SK-N-SH (cell line): Measurements from ENCODE around the gene SCNM1. TPM values are rescaled to one million over a fixed set of nuclear protein-coding genes. Genes with fewer than 3 reads are reported as not detected.

Experiments used
- CTCF ChIA-PET: fragments of 300-600, 350-600 bp; formaldehyde crosslinking; extraction: SDS; loops from one replicate; lab custom pipeline; 2021; lab: Yijun Ruan, JAX
- POLR2A ChIA-PET: fragments of 350-600 bp; sonication (Branson Sonifier 250); formaldehyde crosslinking; extraction: SDS; loops from one replicate; lab custom pipeline; 2020; ENCODE audit warnings: antibody characterized with exemption, inconsistent platforms; lab: Yijun Ruan, JAX
- DNase-seq: peaks from one replicate; pipeline ENCODE4 v3.0.0; 2012
- H2AFZ ChIP-seq: fragments of 200-600 bp; sonication (generic); 2 replicates; pipeline ENCODE4 v1.8.1; 2016; ENCODE audit warnings: antibody characterized with exemption, mild to moderate bottlenecking, low read depth
- H3F3A ChIP-seq: fragments of 200-600 bp; sonication (generic); replicated peaks from 2 replicates; pipeline ENCODE3; 2016; ENCODE audit warnings: antibody characterized with exemption, mild to moderate bottlenecking; ENCODE audit not compliant: insufficient read depth
- H3K27ac ChIP-seq, 2 experiments: fragments of 200-500 bp in 1 of 2; fragments of 200-600 bp in 1 of 2; sonication (Bioruptor generic) in 1 of 2; sonication (generic), shearing (Covaris generic) in 1 of 2; 2 replicates each; pipeline versions ENCODE4 v1.5.1 to v1.6.1; 2014 to 2016; ENCODE audit warnings: low read depth in 2 of 2, inconsistent platforms in 1 of 2, low read length in 1 of 2, mild to moderate bottlenecking in 1 of 2, mixed read lengths in 1 of 2
- H3K27me3 ChIP-seq: fragments of 200-600 bp; sonication (generic), shearing (Covaris generic); 2 replicates; pipeline ENCODE4 v1.6.1; 2016; ENCODE audit warnings: mixed run types; ENCODE audit not compliant: insufficient read depth
- H3K36me3 ChIP-seq, 2 experiments: fragments of 200-500 bp in 1 of 2; fragments of 200-600 bp in 1 of 2; sonication (Bioruptor generic) in 1 of 2; sonication (generic) in 1 of 2; replicated peaks in 1 of 2; 2 replicates each; pipeline versions ENCODE3 to v1.5.1; 2014 to 2016; ENCODE audit warnings: low read length in 1 of 2, mild to moderate bottlenecking in 1 of 2; ENCODE audit not compliant: insufficient read depth in 2 of 2, control insufficient read depth in 1 of 2
- H3K4me1 ChIP-seq, 2 experiments: fragments of 200-500 bp in 1 of 2; fragments of 200-600 bp in 1 of 2; sonication (Bioruptor generic) in 1 of 2; sonication (generic), shearing (Covaris generic) in 1 of 2; 2 replicates each; pipeline versions ENCODE4 v1.5.1 to v1.6.1; 2014 to 2016; ENCODE audit warnings: low read depth in 1 of 2, low read length in 1 of 2, mixed run types in 1 of 2; ENCODE audit not compliant: insufficient read depth in 2 of 2, control insufficient read depth in 1 of 2
- H3K4me2 ChIP-seq: fragments of 200-600 bp; sonication (generic), shearing (Covaris generic); 2 replicates; pipeline ENCODE4 v1.6.1; 2017; ENCODE audit warnings: mixed run types
- H3K4me3 ChIP-seq, 2 experiments: fragments of 200-500 bp in 1 of 2; fragments of 200-600 bp in 1 of 2; sonication (Bioruptor generic) in 1 of 2; sonication (generic), shearing (Covaris generic) in 1 of 2; 2 replicates each; pipeline versions ENCODE4 v1.5.1 to v1.8.1; 2014 to 2016; ENCODE audit warnings: low read depth in 2 of 2, inconsistent platforms in 1 of 2, low read length in 1 of 2, mild to moderate bottlenecking in 1 of 2, mixed read lengths in 1 of 2, moderate library complexity in 1 of 2
- H3K79me2 ChIP-seq: fragments of 200-600 bp; sonication (generic); 2 replicates; pipeline ENCODE4 v1.8.1; 2017; ENCODE audit warnings: mild to moderate bottlenecking; ENCODE audit not compliant: insufficient read depth
- H3K9ac ChIP-seq: fragments of 200-600 bp; sonication (generic); 2 replicates; pipeline ENCODE4 v1.6.1; 2017; ENCODE audit warnings: mixed run types
- H3K9me2 ChIP-seq: fragments of 200-600 bp; sonication (generic); 2 replicates; pipeline ENCODE4 v1.6.1; 2017; ENCODE audit warnings: mixed run types
- H3K9me3 ChIP-seq: fragments of 200-600 bp; sonication (generic); 2 replicates; pipeline ENCODE4 v1.6.1; 2017; ENCODE audit warnings: mixed run types, mild to moderate bottlenecking, moderate library complexity
- H4K20me1 ChIP-seq: fragments of 200-600 bp; sonication (generic); 2 replicates; pipeline ENCODE4 v1.6.1; 2017; ENCODE audit warnings: mild to moderate bottlenecking, mixed run types; ENCODE audit not compliant: insufficient read depth
- CHD2 ChIP-seq: fragments of 150-350 bp; IDR thresholded peaks from 2 replicates; pipeline ENCODE4 v1.6.1; 2018; ENCODE audit warnings: low read length; ENCODE audit not compliant: partially characterized antibody
- ELF1 ChIP-seq: IDR thresholded peaks from 2 replicates; pipeline ENCODE4 v1.4.0; 2012
- EZH2phosphoT487 ChIP-seq: fragments of 200-600 bp; sonication (generic); IDR thresholded peaks from 2 replicates; pipeline ENCODE4 v1.6.1; 2017; ENCODE audit warnings: low read depth, mixed run types, mild to moderate bottlenecking, antibody characterized with exemption, moderate library complexity, borderline replicate concordance
- IRF3 ChIP-seq: fragments of 150-350 bp; IDR thresholded peaks from 2 replicates; pipeline ENCODE4 v1.6.1; 2016; ENCODE audit warnings: mild to moderate bottlenecking, low read depth, low read length
- NFIC ChIP-seq: IDR thresholded peaks from 2 replicates; pipeline ENCODE4 v1.4.0; 2012; ENCODE audit warnings: borderline replicate concordance
- PBX3 ChIP-seq: IDR thresholded peaks from 2 replicates; pipeline ENCODE4; 2012
- POLR2AphosphoS5 ChIP-seq: IDR thresholded peaks from 2 replicates; pipeline ENCODE4 v1.6.1; 2012; ENCODE audit warnings: low read depth, low read length
- RAD21 ChIP-seq: IDR thresholded peaks from 2 replicates; pipeline ENCODE4 v1.6.1; 2012; ENCODE audit warnings: mild to moderate bottlenecking, low read length
- RCOR1 ChIP-seq: fragments of 150-350 bp; IDR thresholded peaks from 2 replicates; pipeline ENCODE4 v1.6.1; 2017; ENCODE audit warnings: antibody characterized with exemption, low read length
- REST ChIP-seq: IDR thresholded peaks from 2 replicates; pipeline ENCODE4 v1.6.1; 2012; ENCODE audit warnings: mild to moderate bottlenecking, low read depth, low read length, moderate library complexity
- TAF1 ChIP-seq: IDR thresholded peaks from 2 replicates; pipeline ENCODE4 v1.6.1; 2012; ENCODE audit warnings: low read depth, mild to moderate bottlenecking, low read length, moderate library complexity, borderline replicate concordance
- TCF12 ChIP-seq: IDR thresholded peaks from 2 replicates; pipeline ENCODE4 v1.4.0; 2012
- USF1 ChIP-seq: IDR thresholded peaks from 2 replicates; pipeline ENCODE4 v1.4.0; 2012; ENCODE audit warnings: low read depth, borderline replicate concordance
- YY1 ChIP-seq: IDR thresholded peaks from 2 replicates; pipeline ENCODE4 v1.4.0; 2012; ENCODE audit warnings: low read depth, mild to moderate bottlenecking
- WGBS: methylation state at CpG from one replicate; pipeline ENCODE4 v1.1.6; 2017; ENCODE audit warnings: low lambda C conversion rate; 5-methylcytosine and 5-hydroxymethylcytosine counted together
- polyA plus RNA-seq, 3 experiments: library from polyadenylated mRNA; depleted of rRNA; stranded (reverse); fragments of >200 nt; gene quantifications; 2 replicates each; pipeline ENCODE4 v1.2.3, GENCODE V29; 2012
- TF ChIP-seq, protein P1 (sequence below): fragments of 150-350 bp; IDR thresholded peaks from 2 replicates; pipeline ENCODE4 v1.6.1; 2017; ENCODE audit warnings: antibody characterized with exemption, low read length, low read depth, borderline replicate concordance
- TF ChIP-seq, protein P2 (sequence below): IDR thresholded peaks from 2 replicates; pipeline ENCODE4 v1.4.0; 2012; ENCODE audit warnings: low read depth, borderline replicate concordance

The SCNM1 gene
- polyA plus RNA-seq, 1 of the 3 experiments (the other 2 are of a cell fraction): 27.8 TPM

- H3K27ac ChIP-seq: no peak overlapping the region; a peak in 1 of 4 replicates
- H3K36me3 ChIP-seq: no peaks in the 10 kb centered on the region
- H2AFZ ChIP-seq: peak overlapping the region; percentile 87
- no peaks in the 10 kb centered on the region for H3K9me2 ChIP-seq
- TF ChIP-seq RAD21 (no peak), NFIC (no peak)
- TF ChIP-seq, all 33 proteins: peak for 0
- ChIA-PET CTCF (interaction anchor here (1.1 to 6.8 kb wide), 3 partner anchors 10 to 46 kb away, joined by 3 to 40 read pairs (median 11); partner anchors contain the start of gene TNFAIP8L2), POLR2A (interaction anchor here (0.6 kb wide), 1 partner anchor 140 kb away, joined by 4 read pairs; no protein-coding TSS in a partner anchor)
- Histone ChIP-seq H4K20me1 (no peaks in the 10 kb centered on the region), H3K9me3 (no peaks in the 10 kb centered on the region), H3K79me2 (no peaks in the 10 kb centered on the region), H3K4me2 (peak overlapping the region; percentile 98), H3K4me1 (peaks cover 0 to 21% of the 10 kb centered on the region in 2 experiments; a peak in 1 of 4 replicates), H3K27me3 (no peaks in the 10 kb centered on the region), H3K9ac (peak overlapping the region; percentile 82), H3F3A (no peaks in the 10 kb centered on the region), H3K4me3 (peak overlapping the region; percentile 70 to 91)
- 68% methylated on average over 17 of the region's 43 CpGs for WGBS
- DNase-seq: peak; percentile 64
Observed at GRCh38 chr1:151145304-151146071, 20.5 kb upstream of the SCNM1 start.

- H2AFZ ChIP-seq: peak overlapping the region; percentile 87
- H4K20me1 ChIP-seq: no peaks in the 10 kb centered on the region
- H3K4me1 ChIP-seq: peaks cover 0 to 21% of the 10 kb centered on the region in 2 experiments; a peak in 1 of 4 replicates
- no peaks in the 10 kb centered on the region for H3F3A ChIP-seq
- ChIA-PET CTCF (interaction anchor here (1.1 to 6.8 kb wide), 2 partner anchors 10 to 15 kb away, joined by 3 to 40 read pairs; partner anchors contain the start of gene TNFAIP8L2), POLR2A (no interaction called here)
- H3K9me2 ChIP-seq: no peaks in the 10 kb centered on the region
- WGBS: 12% methylated on average over 23 of the region's 26 CpGs
- peak overlapping the region; percentile 98 for H3K4me2 ChIP-seq
- no peaks in the 10 kb centered on the region for H3K79me2 ChIP-seq
- H3K36me3 ChIP-seq: no peaks in the 10 kb centered on the region
- DNase-seq: peak; percentile 52
- peak overlapping the region; percentile 82 for H3K9ac ChIP-seq
- H3K27ac ChIP-seq: no peak overlapping the region; a peak in 1 of 4 replicates
- H3K9me3 ChIP-seq: no peaks in the 10 kb centered on the region
- H3K27me3 ChIP-seq: no peaks in the 10 kb centered on the region
- peak overlapping the region; percentile 70 to 91 for H3K4me3 ChIP-seq
- TF ChIP-seq REST (no peak), RCOR1 (no peak), IRF3 (no peak), CHD2 (no peak), YY1 (no peak), NFIC (no peak), ELF1 (no peak), USF1 (no peak), EZH2phosphoT487 (no peak), TCF12 (no peak), TAF1 (no peak), PBX3 (no peak), POLR2AphosphoS5 (no peak)
- TF ChIP-seq, protein P1, sequence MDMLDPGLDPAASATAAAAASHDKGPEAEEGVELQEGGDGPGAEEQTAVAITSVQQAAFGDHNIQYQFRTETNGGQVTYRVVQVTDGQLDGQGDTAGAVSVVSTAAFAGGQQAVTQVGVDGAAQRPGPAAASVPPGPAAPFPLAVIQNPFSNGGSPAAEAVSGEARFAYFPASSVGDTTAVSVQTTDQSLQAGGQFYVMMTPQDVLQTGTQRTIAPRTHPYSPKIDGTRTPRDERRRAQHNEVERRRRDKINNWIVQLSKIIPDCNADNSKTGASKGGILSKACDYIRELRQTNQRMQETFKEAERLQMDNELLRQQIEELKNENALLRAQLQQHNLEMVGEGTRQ: no peak
- TF ChIP-seq, protein P2, sequence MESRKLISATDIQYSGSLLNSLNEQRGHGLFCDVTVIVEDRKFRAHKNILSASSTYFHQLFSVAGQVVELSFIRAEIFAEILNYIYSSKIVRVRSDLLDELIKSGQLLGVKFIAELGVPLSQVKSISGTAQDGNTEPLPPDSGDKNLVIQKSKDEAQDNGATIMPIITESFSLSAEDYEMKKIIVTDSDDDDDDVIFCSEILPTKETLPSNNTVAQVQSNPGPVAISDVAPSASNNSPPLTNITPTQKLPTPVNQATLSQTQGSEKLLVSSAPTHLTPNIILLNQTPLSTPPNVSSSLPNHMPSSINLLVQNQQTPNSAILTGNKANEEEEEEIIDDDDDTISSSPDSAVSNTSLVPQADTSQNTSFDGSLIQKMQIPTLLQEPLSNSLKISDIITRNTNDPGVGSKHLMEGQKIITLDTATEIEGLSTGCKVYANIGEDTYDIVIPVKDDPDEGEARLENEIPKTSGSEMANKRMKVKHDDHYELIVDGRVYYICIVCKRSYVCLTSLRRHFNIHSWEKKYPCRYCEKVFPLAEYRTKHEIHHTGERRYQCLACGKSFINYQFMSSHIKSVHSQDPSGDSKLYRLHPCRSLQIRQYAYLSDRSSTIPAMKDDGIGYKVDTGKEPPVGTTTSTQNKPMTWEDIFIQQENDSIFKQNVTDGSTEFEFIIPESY: no peak
Observed at GRCh38 chr1:151146072-151146411, 19.9 kb upstream of the SCNM1 start.
